ENCODE data around the gene ADCY1.
"Not testable (repeated sequence)": the region's sequence is repeated elsewhere in the genome, so short reads cannot be mapped to it uniquely, and the experiment has no call there.

Gene ADCY1

DNA sequence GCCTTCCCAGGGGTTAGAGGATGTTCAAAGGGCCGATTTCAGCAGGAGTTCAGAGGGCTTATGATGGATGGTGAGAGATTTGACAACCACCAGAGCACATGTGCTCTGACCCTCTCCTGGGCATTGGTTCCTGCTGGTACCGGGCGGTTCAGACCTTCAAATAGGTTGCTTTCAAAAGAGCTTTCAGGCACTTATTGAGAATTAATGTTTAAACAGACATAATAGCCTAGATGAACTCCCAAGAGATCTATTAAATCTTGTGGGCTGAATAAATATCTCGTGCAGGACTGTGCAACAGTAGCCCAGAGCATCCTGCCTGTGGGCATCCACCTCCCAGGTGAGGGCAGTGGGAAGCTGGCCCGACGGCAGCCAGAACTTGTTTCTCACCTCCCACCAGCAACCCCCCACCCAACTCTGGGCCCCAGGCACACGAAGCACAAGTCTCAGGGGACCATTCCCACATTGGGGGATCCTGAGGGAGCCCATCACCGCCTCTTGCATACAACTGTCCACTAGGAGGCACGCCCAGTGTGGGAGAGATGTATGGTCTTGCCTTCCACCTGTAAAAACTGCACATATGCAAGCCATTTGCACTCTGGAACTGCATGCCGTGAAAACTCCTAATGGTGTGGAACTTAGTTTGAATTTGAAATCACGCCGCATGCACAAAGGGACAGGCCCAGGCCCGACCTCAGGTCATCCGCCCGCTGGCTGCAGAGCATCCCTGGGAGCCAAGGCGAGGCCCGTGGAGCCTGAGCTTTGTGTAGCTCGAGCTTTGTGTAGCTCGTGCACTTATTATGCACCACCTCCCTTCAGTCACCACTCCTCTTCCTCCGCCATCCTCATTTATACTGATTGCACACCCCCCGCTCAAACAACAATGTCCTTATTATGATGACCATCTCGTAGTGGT, 147.8 kb downstream of the ADCY1 start:
- Histone ChIP-seq H3K4me3 (ENCODE audit: control insufficient read depth in 1 of 7, extremely low read depth in 1 of 7, insufficient read depth in 4 of 7, low read depth in 2 of 7, low read length in 6 of 7) (no peak overlapping the region), H3K4me1 (ENCODE audit: control extremely low read depth in 1 of 4, control insufficient read depth in 4 of 4, insufficient read depth in 4 of 4, low read length in 3 of 4) (peaks cover 0 to 15% (median 10%) of the 10 kb centered on the region in 4 experiments), H3K9me3 (ENCODE audit: control extremely low read depth in 1 of 5, control insufficient read depth in 4 of 5, insufficient read depth in 2 of 5, low read depth in 1 of 5, low read length in 4 of 5) (peaks cover 0 to 7% (median 4%) of the 10 kb centered on the region in 5 experiments), H3K27ac (ENCODE audit: insufficient read depth in 1 of 2, low read depth in 1 of 2, low read length in 2 of 2, poor library complexity in 1 of 2, severe bottlenecking in 2 of 2) (no peak overlapping the region), H3K27me3 (replicated peaks in 2 of 5; ENCODE audit: control insufficient read depth in 4 of 5, insufficient read depth in 5 of 5, low read length in 4 of 5) (no peaks in the 10 kb centered on the region), H3K36me3 (ENCODE audit: control insufficient read depth in 4 of 4, insufficient read depth in 4 of 4, low read length in 3 of 4) (peaks cover 3 to 32% (median 11%) of the 10 kb centered on the region in 4 experiments)
- POLR2A ChIA-PET: no interaction called here
- CTCF ChIA-PET: no interaction called here
- WGBS (ENCODE audit: insufficient coverage): 96% methylated on average over 20 of the region's 22 CpGs
- DNase-seq: no peak

DNA sequence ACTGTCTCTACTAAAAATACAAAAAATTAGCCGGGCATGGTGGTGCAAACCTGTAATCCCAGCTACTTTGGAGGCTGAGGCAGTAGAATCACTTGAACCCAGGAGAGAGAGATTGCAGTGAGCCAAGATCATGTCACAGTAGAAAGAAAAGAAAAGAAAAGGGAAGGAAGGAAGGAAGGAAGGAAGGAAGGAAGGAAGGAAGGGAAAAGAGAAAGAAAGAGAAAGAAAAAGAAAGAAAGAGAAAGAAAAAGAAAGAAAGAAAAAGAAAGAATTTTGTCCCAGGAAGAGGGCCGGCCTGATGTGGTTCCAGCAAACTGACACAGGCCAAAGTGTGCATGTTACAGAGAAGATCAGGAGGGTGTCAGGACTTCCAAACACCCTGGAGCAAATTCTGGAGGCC, 151.1 kb downstream of the ADCY1 start:
- H3K36me3 ChIP-seq (ENCODE audit: control insufficient read depth in 4 of 4, insufficient read depth in 4 of 4, low read length in 3 of 4): peaks cover 3 to 46% (median 15%) of the 10 kb centered on the region in 4 experiments
- DNase-seq: not testable (repeated sequence)
- WGBS (ENCODE audit: insufficient coverage): 88% methylated on average over 1 of the region's 2 CpGs

DNA sequence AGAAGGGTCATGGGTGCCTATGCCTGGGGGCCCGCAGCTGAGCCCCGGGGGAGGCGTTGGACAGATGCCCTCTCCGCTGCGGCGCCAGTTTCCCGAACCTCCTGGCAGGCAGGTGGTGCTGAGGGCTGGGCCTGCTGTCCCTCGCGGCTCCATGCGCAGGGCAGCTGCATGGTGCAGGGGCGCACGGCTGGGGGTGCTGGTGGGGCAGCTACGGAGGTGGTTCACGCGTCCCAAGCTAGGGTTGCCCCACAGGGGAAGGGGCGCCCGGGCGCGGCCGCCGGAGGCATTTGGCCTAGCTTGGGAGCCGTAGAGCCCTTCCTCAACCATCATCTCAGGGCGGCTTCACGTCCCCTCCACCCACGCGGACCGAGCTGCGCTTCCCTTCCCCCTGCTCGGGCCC, 152.7 kb downstream of the ADCY1 start:
- DNase-seq: no peak
- no peak overlapping the region for H3K4me3 ChIP-seq (ENCODE audit: control insufficient read depth in 1 of 7, extremely low read depth in 1 of 7, insufficient read depth in 4 of 7, low read depth in 2 of 7, low read length in 6 of 7)
- peaks cover 3 to 46% (median 15%) of the 10 kb centered on the region in 4 experiments for H3K36me3 ChIP-seq (ENCODE audit: control insufficient read depth in 4 of 4, insufficient read depth in 4 of 4, low read length in 3 of 4)
- no peak overlapping the region for H3K27ac ChIP-seq (ENCODE audit: insufficient read depth in 1 of 2, low read depth in 1 of 2, low read length in 2 of 2, poor library complexity in 1 of 2, severe bottlenecking in 2 of 2)
- WGBS (ENCODE audit: insufficient coverage): 99% methylated on average over 22 of the region's 29 CpGs
- CTCF ChIA-PET: no interaction called here
- H3K9me3 ChIP-seq (ENCODE audit: control extremely low read depth in 1 of 5, control insufficient read depth in 4 of 5, insufficient read depth in 2 of 5, low read depth in 1 of 5, low read length in 4 of 5): peaks cover 0 to 9% (median 6%) of the 10 kb centered on the region in 5 experiments
- no peaks in the 10 kb centered on the region for H3K4me1 ChIP-seq (ENCODE audit: control extremely low read depth in 1 of 4, control insufficient read depth in 4 of 4, insufficient read depth in 4 of 4, low read length in 3 of 4)
- POLR2A ChIA-PET: no interaction called here
- H3K27me3 ChIP-seq (replicated peaks in 2 of 5; ENCODE audit: control insufficient read depth in 4 of 5, insufficient read depth in 5 of 5, low read length in 4 of 5): no peaks in the 10 kb centered on the region

More for the DNA sequence above, 151.1 kb downstream of the ADCY1 start:
- H3K27ac ChIP-seq (ENCODE audit: insufficient read depth in 1 of 2, low read depth in 1 of 2, low read length in 2 of 2, poor library complexity in 1 of 2, severe bottlenecking in 2 of 2); H3K4me3 ChIP-seq (ENCODE audit: control insufficient read depth in 1 of 7, extremely low read depth in 1 of 7, insufficient read depth in 4 of 7, low read depth in 2 of 7, low read length in 6 of 7); H3K9me3 ChIP-seq (ENCODE audit: control extremely low read depth in 1 of 5, control insufficient read depth in 4 of 5, insufficient read depth in 2 of 5, low read depth in 1 of 5, low read length in 4 of 5); H3K27me3 ChIP-seq (replicated peaks in 2 of 5; ENCODE audit: control insufficient read depth in 4 of 5, insufficient read depth in 5 of 5, low read length in 4 of 5); CTCF ChIA-PET; POLR2A ChIA-PET; H3K4me1 ChIP-seq (ENCODE audit: control extremely low read depth in 1 of 4, control insufficient read depth in 4 of 4, insufficient read depth in 4 of 4, low read length in 3 of 4): not testable (repeated sequence)

DNA sequence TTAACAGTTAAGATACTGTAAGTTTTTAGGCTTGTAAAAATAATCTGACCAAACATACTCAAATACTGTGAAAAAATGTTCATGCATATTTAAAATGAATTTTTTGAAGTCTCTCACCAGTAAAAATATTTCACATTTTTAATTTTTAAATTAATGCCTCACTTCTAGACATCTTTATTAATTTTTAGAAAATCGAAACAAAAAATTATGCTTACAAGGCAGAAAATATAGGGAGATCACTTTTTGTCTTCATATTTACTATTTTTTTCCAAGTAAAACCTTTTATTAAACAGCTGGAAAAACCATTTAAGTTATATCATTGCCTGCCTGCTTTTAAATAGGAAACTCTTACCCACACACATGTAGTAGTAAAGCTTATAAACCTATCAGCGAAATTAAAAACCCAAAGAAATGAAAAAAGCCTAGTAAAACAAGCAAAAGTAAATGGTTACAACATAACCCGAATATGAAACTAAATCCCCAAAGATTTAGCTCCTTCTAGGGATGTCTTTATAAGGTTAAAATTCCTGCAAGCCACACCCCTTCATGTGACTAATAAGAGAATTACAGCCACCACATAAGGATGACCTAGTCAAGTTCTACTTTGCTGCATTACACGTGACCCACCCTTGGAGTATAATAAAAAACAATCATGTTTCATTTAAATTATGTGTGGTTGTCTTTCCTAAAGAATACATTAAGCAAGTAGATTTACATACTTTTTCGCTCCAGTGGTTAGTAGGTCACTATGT, 157.7 kb downstream of the ADCY1 start:
- peaks cover 0 to 15% (median 4%) of the 10 kb centered on the region in 4 experiments for H3K36me3 ChIP-seq (ENCODE audit: control insufficient read depth in 4 of 4, insufficient read depth in 4 of 4, low read length in 3 of 4)
- no CpG with 5 or more reads among the region's 5 CpGs for WGBS (ENCODE audit: insufficient coverage)
- H3K4me1 ChIP-seq (ENCODE audit: control extremely low read depth in 1 of 4, control insufficient read depth in 4 of 4, insufficient read depth in 4 of 4, low read length in 3 of 4); H3K27ac ChIP-seq (ENCODE audit: insufficient read depth in 1 of 2, low read depth in 1 of 2, low read length in 2 of 2, poor library complexity in 1 of 2, severe bottlenecking in 2 of 2); H3K9me3 ChIP-seq (ENCODE audit: control extremely low read depth in 1 of 5, control insufficient read depth in 4 of 5, insufficient read depth in 2 of 5, low read depth in 1 of 5, low read length in 4 of 5); CTCF ChIA-PET; POLR2A ChIA-PET; H3K27me3 ChIP-seq (replicated peaks in 2 of 5; ENCODE audit: control insufficient read depth in 4 of 5, insufficient read depth in 5 of 5, low read length in 4 of 5); H3K4me3 ChIP-seq (ENCODE audit: control insufficient read depth in 1 of 7, extremely low read depth in 1 of 7, insufficient read depth in 4 of 7, low read depth in 2 of 7, low read length in 6 of 7): not testable (repeated sequence)
- peak in 1 of 3 donors; percentile 20 for DNase-seq

DNA sequence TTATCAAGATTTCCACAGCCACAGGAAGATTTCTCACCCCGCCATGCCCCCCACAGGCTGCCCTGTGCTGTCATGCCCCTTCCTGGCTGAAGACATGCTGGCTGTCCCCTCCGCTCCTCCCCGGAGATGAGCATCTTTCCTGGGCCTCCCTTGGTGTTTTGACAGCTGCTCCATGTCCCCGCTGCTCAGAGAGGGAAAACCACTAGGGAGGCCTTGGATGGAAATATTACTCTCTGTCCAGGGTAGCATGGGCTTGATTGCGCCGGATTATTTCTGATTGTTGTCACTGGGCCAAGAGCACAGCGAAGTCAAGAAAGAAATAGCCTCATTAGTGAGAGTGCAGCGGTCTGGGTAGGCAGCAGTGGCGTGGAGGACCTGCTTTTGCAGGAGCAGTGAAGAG, 164.8 kb downstream of the ADCY1 start:
- POLR2A ChIA-PET: not testable (repeated sequence)

DNA sequence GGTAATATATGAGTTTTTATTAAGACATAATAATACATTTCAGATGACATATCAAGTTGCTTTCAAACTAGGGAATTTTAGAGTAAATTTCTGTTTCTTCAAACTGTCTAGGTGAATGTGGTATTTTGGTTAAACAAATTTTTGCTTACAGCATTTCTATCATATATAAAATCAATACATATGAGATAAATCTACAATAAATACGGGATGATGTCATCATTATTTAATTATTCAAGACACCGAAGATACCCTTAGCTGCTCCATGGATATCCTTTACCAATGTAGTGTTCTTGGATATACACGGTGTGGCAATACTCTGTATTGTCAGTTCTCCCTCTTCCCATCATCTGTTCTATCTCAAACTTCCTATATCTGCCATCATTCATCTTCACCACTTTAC, 166.4 kb downstream of the ADCY1 start:
- H3K27ac ChIP-seq (ENCODE audit: insufficient read depth in 1 of 2, low read depth in 1 of 2, low read length in 2 of 2, poor library complexity in 1 of 2, severe bottlenecking in 2 of 2); H3K4me1 ChIP-seq (ENCODE audit: control extremely low read depth in 1 of 4, control insufficient read depth in 4 of 4, insufficient read depth in 4 of 4, low read length in 3 of 4); H3K9me3 ChIP-seq (ENCODE audit: control extremely low read depth in 1 of 5, control insufficient read depth in 4 of 5, insufficient read depth in 2 of 5, low read depth in 1 of 5, low read length in 4 of 5); CTCF ChIA-PET; POLR2A ChIA-PET; DNase-seq; H3K27me3 ChIP-seq (replicated peaks in 2 of 5; ENCODE audit: control insufficient read depth in 4 of 5, insufficient read depth in 5 of 5, low read length in 4 of 5); H3K4me3 ChIP-seq (ENCODE audit: control insufficient read depth in 1 of 7, extremely low read depth in 1 of 7, insufficient read depth in 4 of 7, low read depth in 2 of 7, low read length in 6 of 7): not testable (repeated sequence)
- WGBS (ENCODE audit: insufficient coverage): no CpG with 5 or more reads among the region's 3 CpGs
- peaks cover 4 to 11% (median 7%) of the 10 kb centered on the region in 4 experiments for H3K36me3 ChIP-seq (ENCODE audit: control insufficient read depth in 4 of 4, insufficient read depth in 4 of 4, low read length in 3 of 4)

More for the DNA sequence above, 164.8 kb downstream of the ADCY1 start:
- H3K9me3 ChIP-seq (ENCODE audit: control extremely low read depth in 1 of 5, control insufficient read depth in 4 of 5, insufficient read depth in 2 of 5, low read depth in 1 of 5, low read length in 4 of 5); H3K36me3 ChIP-seq (ENCODE audit: control insufficient read depth in 4 of 4, insufficient read depth in 4 of 4, low read length in 3 of 4); H3K4me3 ChIP-seq (ENCODE audit: control insufficient read depth in 1 of 7, extremely low read depth in 1 of 7, insufficient read depth in 4 of 7, low read depth in 2 of 7, low read length in 6 of 7); H3K27me3 ChIP-seq (replicated peaks in 2 of 5; ENCODE audit: control insufficient read depth in 4 of 5, insufficient read depth in 5 of 5, low read length in 4 of 5); H3K27ac ChIP-seq (ENCODE audit: insufficient read depth in 1 of 2, low read depth in 1 of 2, low read length in 2 of 2, poor library complexity in 1 of 2, severe bottlenecking in 2 of 2); CTCF ChIA-PET; H3K4me1 ChIP-seq (ENCODE audit: control extremely low read depth in 1 of 4, control insufficient read depth in 4 of 4, insufficient read depth in 4 of 4, low read length in 3 of 4); DNase-seq: not testable (repeated sequence)
- 95% methylated on average over 4 of the region's 9 CpGs for WGBS (ENCODE audit: insufficient coverage)

DNA sequence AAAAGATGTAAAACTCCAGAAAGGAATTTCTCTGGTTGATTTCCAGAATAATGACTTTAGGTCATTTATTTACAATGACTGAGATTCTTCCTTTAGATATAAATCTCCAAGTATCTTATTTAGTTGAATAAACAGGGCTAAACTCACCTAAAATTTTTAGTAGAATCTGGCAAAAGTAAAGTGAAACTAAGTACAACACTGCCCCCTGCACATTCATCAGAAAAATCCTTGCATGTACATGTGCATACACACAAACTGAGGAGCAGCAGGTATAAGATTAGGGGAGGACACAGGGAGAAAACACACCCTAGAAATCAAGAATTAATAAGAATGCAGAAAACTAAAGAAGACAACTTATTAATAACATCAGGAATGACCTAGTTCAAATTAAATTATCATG, 174.8 kb downstream of the ADCY1 start:
- H3K4me3 ChIP-seq (ENCODE audit: control insufficient read depth in 1 of 7, extremely low read depth in 1 of 7, insufficient read depth in 4 of 7, low read depth in 2 of 7, low read length in 6 of 7); H3K9me3 ChIP-seq (ENCODE audit: control extremely low read depth in 1 of 5, control insufficient read depth in 4 of 5, insufficient read depth in 2 of 5, low read depth in 1 of 5, low read length in 4 of 5); H3K27me3 ChIP-seq (replicated peaks in 2 of 5; ENCODE audit: control insufficient read depth in 4 of 5, insufficient read depth in 5 of 5, low read length in 4 of 5); H3K4me1 ChIP-seq (ENCODE audit: control extremely low read depth in 1 of 4, control insufficient read depth in 4 of 4, insufficient read depth in 4 of 4, low read length in 3 of 4); POLR2A ChIA-PET; CTCF ChIA-PET; H3K27ac ChIP-seq (ENCODE audit: insufficient read depth in 1 of 2, low read depth in 1 of 2, low read length in 2 of 2, poor library complexity in 1 of 2, severe bottlenecking in 2 of 2): not testable (repeated sequence)
- DNase-seq: peak; percentile 11 to 37 (median 33)
- peaks cover 0 to 13% (median 5%) of the 10 kb centered on the region in 4 experiments for H3K36me3 ChIP-seq (ENCODE audit: control insufficient read depth in 4 of 4, insufficient read depth in 4 of 4, low read length in 3 of 4)
